IMR-90 (cell line): ENCODE data around the gene ABCA6. TPM values are rescaled to one million over a fixed set of nuclear protein-coding genes. Genes with fewer than 3 reads are reported as not detected.

ENCODE experiments used
- ATAC-seq: fragments of 200-7000 bp; cut with Tn5 transposase; 2 replicates; pipeline ENCODE4 v1.9.1; 2020; ENCODE audit warnings: low read depth, mild to moderate bottlenecking, moderate library complexity
- BruUV-seq: library from RNA; stranded (reverse); fragments of 400-500 nt; replicated peaks from 2 replicates; lab custom pipeline; 2021; lab: Mats Ljungman, UMichigan
- CTCF ChIA-PET: fragments of 300-600 bp; formaldehyde crosslinking; extraction: SDS; loops from one replicate; lab custom pipeline; 2021; ENCODE audit warnings: antibody characterized with exemption; lab: Yijun Ruan, JAX
- POLR2A ChIA-PET: fragments of 300-600 bp; sonication (Branson Sonifier 250); formaldehyde crosslinking; loops from one replicate; lab custom pipeline; 2022; ENCODE audit warnings: antibody characterized with exemption; ENCODE audit not compliant: unreplicated experiment; lab: Charles Lee
- DNase-seq: peaks from one replicate; pipeline ENCODE4 v3.0.0; 2013
- H2AFZ ChIP-seq: replicated peaks from 2 replicates; pipeline ENCODE3; 2013; ENCODE audit warnings: low read length, mild to moderate bottlenecking; ENCODE audit not compliant: poor library complexity
- H2AK5ac ChIP-seq: 2 replicates; pipeline ENCODE4 v1.6.1; 2013; ENCODE audit warnings: low read depth, low read length, inconsistent platforms
- H2AK9ac ChIP-seq: replicated peaks from 2 replicates; pipeline ENCODE3; 2013; ENCODE audit warnings: mild to moderate bottlenecking, low read depth, low read length, moderate library complexity; ENCODE audit not compliant: poor library complexity
- H2BK120ac ChIP-seq: 2 replicates; pipeline ENCODE4 v1.6.1; 2013; ENCODE audit warnings: low read depth, low read length, inconsistent platforms
- H2BK15ac ChIP-seq: 3 replicates; pipeline ENCODE4 v1.6.1; 2013; ENCODE audit warnings: low read depth, low read length, inconsistent platforms
- H2BK20ac ChIP-seq: 2 replicates; pipeline ENCODE4 v1.6.1; 2013; ENCODE audit warnings: low read depth, mild to moderate bottlenecking, inconsistent platforms, low read length, moderate library complexity
- H2BK5ac ChIP-seq: 2 replicates; pipeline ENCODE4 v1.6.1; 2013; ENCODE audit warnings: mild to moderate bottlenecking, low read depth, low read length, inconsistent platforms; ENCODE audit not compliant: poor library complexity, severe bottlenecking
- H3K14ac ChIP-seq: replicated peaks from 2 replicates; pipeline ENCODE4 v1.6.1; 2013; ENCODE audit warnings: low read depth, low read length, inconsistent platforms
- H3K18ac ChIP-seq: 2 replicates; pipeline ENCODE4 v1.6.1; 2013; ENCODE audit warnings: low read depth, low read length, control low read depth
- H3K23ac ChIP-seq: 2 replicates; pipeline ENCODE4 v1.6.1; 2013; ENCODE audit warnings: low read depth, low read length, inconsistent platforms
- H3K27ac ChIP-seq: 2 replicates; pipeline ENCODE4 v1.5.1; 2013; ENCODE audit warnings: mild to moderate bottlenecking, control low read depth, low read length; ENCODE audit not compliant: insufficient read depth
- H3K27me3 ChIP-seq: 2 replicates; pipeline ENCODE4 v1.6.1; 2013; ENCODE audit warnings: low read length; ENCODE audit not compliant: control insufficient read depth, insufficient read depth
- H3K36me3 ChIP-seq: 2 replicates; pipeline ENCODE4 v1.6.1; 2013; ENCODE audit warnings: low read length, mixed read lengths; ENCODE audit not compliant: control insufficient read depth, insufficient read depth
- H3K4ac ChIP-seq: 2 replicates; pipeline ENCODE4 v1.6.1; 2013; ENCODE audit warnings: low read depth, low read length, inconsistent platforms
- H3K4me1 ChIP-seq: 2 replicates; pipeline ENCODE4 v1.6.1; 2013; ENCODE audit warnings: low read length, mixed read lengths; ENCODE audit not compliant: control insufficient read depth, insufficient read depth
- H3K4me2 ChIP-seq: 2 replicates; pipeline ENCODE4 v1.6.1; 2013; ENCODE audit warnings: low read depth, mild to moderate bottlenecking, control low read depth, low read length, moderate library complexity
- H3K4me3 ChIP-seq: 2 replicates; pipeline ENCODE4 v1.5.1; 2013; ENCODE audit warnings: low read depth, mild to moderate bottlenecking, control low read depth, low read length, moderate library complexity; ENCODE audit not compliant: insufficient read depth
- H3K56ac ChIP-seq: 2 replicates; pipeline ENCODE4 v1.6.1; 2013; ENCODE audit warnings: low read length, inconsistent platforms; ENCODE audit not compliant: insufficient read depth; ENCODE audit errors: extremely low read depth
- H3K79me1 ChIP-seq, 2 experiments: 2 replicates each; pipeline ENCODE4 v1.6.1; 2013; ENCODE audit warnings: low read length in 2 of 2, inconsistent platforms in 1 of 2, low read depth in 1 of 2
- H3K9ac ChIP-seq: 2 replicates; pipeline ENCODE4 v1.6.1; 2013; ENCODE audit warnings: low read depth, low read length, control low read depth
- H3K9me1 ChIP-seq: 2 replicates; pipeline ENCODE4 v1.6.1; 2013; ENCODE audit warnings: low read length, inconsistent platforms; ENCODE audit not compliant: insufficient read depth
- H3K9me3 ChIP-seq: 2 replicates; pipeline ENCODE4 v1.6.1; 2013; ENCODE audit warnings: low read length; ENCODE audit not compliant: control insufficient read depth, insufficient read depth
- H4K20me1 ChIP-seq: 2 replicates; pipeline ENCODE4 v1.6.1; 2013; ENCODE audit warnings: low read length, inconsistent platforms; ENCODE audit not compliant: insufficient read depth
- H4K5ac ChIP-seq: 2 replicates; pipeline ENCODE4 v1.6.1; 2013; ENCODE audit warnings: mild to moderate bottlenecking, low read depth, low read length, control low read depth
- H4K8ac ChIP-seq, 2 experiments: 2 replicates each; pipeline ENCODE4 v1.6.1; 2013; ENCODE audit warnings: low read depth in 2 of 2, low read length in 2 of 2, control low read depth in 1 of 2, inconsistent platforms in 1 of 2
- H4K91ac ChIP-seq: 2 replicates; pipeline ENCODE4 v1.6.1; 2013; ENCODE audit warnings: low read depth, low read length, inconsistent platforms; ENCODE audit not compliant: insufficient read depth
- BHLHE40 ChIP-seq: fragments of 150-350 bp; IDR thresholded peaks from 2 replicates; pipeline ENCODE4 v1.6.1; 2016; ENCODE audit warnings: mild to moderate bottlenecking, low read depth, low read length
- CEBPB ChIP-seq: IDR thresholded peaks from 2 replicates; pipeline ENCODE4 v1.6.1; 2012; ENCODE audit warnings: low read depth, low read length, improper control_type of control experiment
- CHD1 ChIP-seq: IDR thresholded peaks from 2 replicates; pipeline ENCODE4 v1.6.1; 2012; ENCODE audit warnings: low read depth, low read length, improper control_type of control experiment
- ELK1 ChIP-seq: fragments of 150-350 bp; IDR thresholded peaks from 2 replicates; pipeline ENCODE4 v1.6.1; 2016; ENCODE audit warnings: low read depth, mild to moderate bottlenecking, low read length, moderate library complexity, borderline replicate concordance
- FOS ChIP-seq: fragments of 150-350 bp; IDR thresholded peaks from 2 replicates; pipeline ENCODE4 v1.6.1; 2016; ENCODE audit warnings: low read depth, low read length
- MAFK ChIP-seq: IDR thresholded peaks from 2 replicates; pipeline ENCODE4 v1.6.1; 2012; ENCODE audit warnings: low read depth, low read length, improper control_type of control experiment
- MAZ ChIP-seq: IDR thresholded peaks from 2 replicates; pipeline ENCODE4 v1.6.1; 2012; ENCODE audit warnings: low read depth, mild to moderate bottlenecking, low read length, improper control_type of control experiment, moderate library complexity, borderline replicate concordance
- MXI1 ChIP-seq: IDR thresholded peaks from 2 replicates; pipeline ENCODE4 v1.6.1; 2012; ENCODE audit warnings: low read depth, mild to moderate bottlenecking, low read length, moderate library complexity, borderline replicate concordance
- NFE2L2 ChIP-seq: fragments of 150-350 bp; IDR thresholded peaks from 2 replicates; pipeline ENCODE4 v1.6.1; 2016; ENCODE audit warnings: low read depth, mild to moderate bottlenecking, low read length
- POLR2A ChIP-seq: IDR thresholded peaks from 2 replicates; pipeline ENCODE4 v1.6.1; 2012; ENCODE audit warnings: mild to moderate bottlenecking, low read depth, low read length
- RAD21 ChIP-seq: IDR thresholded peaks from 2 replicates; pipeline ENCODE4 v1.6.1; 2012; ENCODE audit warnings: low read length, improper control_type of control experiment
- RCOR1 ChIP-seq: IDR thresholded peaks from 2 replicates; pipeline ENCODE4 v1.6.1; 2012; ENCODE audit warnings: mild to moderate bottlenecking, low read length, improper control_type of control experiment; ENCODE audit not compliant: insufficient replicate concordance
- RFX5 ChIP-seq: IDR thresholded peaks from 2 replicates; pipeline ENCODE4 v1.8.0; 2012; ENCODE audit warnings: low read depth, mild to moderate bottlenecking, low read length, moderate library complexity
- SMC3 ChIP-seq: fragments of 150-350 bp; IDR thresholded peaks from 2 replicates; pipeline ENCODE4 v1.6.1; 2016; ENCODE audit warnings: low read depth, mild to moderate bottlenecking, antibody characterized with exemption, low read length, moderate library complexity
- dilution Hi-C: fragments of 300-500 bp; cut with HindIII; formaldehyde crosslinking; loops from one replicate; pipeline ENCODE4 v1.14.3; 2018; ENCODE audit warnings: low sequenced_read_pairs; ENCODE audit not compliant: unreplicated experiment
- in situ Hi-C: fragments of 300-500 bp; cut with MboI; formaldehyde crosslinking; loops from 3 replicates; pipeline ENCODE4 v1.14.3; 2019; ENCODE audit warnings: low sequenced_read_pairs, inconsistent platforms, mixed read lengths
- intact Hi-C: fragments of 100-400 bp; cut with micrococcal nuclease; formaldehyde crosslinking; loops from 2 replicates; pipeline ENCODE4 v1.10.0; 2022
- polyA plus RNA-seq, 3 experiments: library from polyadenylated mRNA; depleted of rRNA; stranded (reverse); fragments of >200 nt; gene quantifications; 2 replicates each; pipeline ENCODE4 v1.2.3, GENCODE V29; 2012; ENCODE audit warnings: low replicate concordance in 1 of 3
- total RNA-seq: library from RNA; depleted of rRNA; stranded (reverse); fragments of >200 nt; gene quantifications from 2 replicates; pipeline ENCODE4 v1.2.3, GENCODE V29; 2012
- TF ChIP-seq, protein P1 (sequence below): fragments of 150-350 bp; IDR thresholded peaks from 2 replicates; pipeline ENCODE4 v1.6.1; 2017; ENCODE audit warnings: mild to moderate bottlenecking, antibody characterized with exemption, low read length, low read depth
- TF ChIP-seq, protein P2 (sequence below): conservative IDR thresholded peaks from 2 replicates; pipeline ENCODE4 v1.5.1; 2012; ENCODE audit warnings: mild to moderate bottlenecking, low read depth, low read length, improper control_type of control experiment

Gene ABCA6
- total and polyA plus RNA-seq, 2 of the 4 experiments (the other 2 are of a cell fraction) = under 0.01 TPM; not detected in 1

- Histone ChIP-seq H3K18ac (no peak overlapping the region), H3K23ac (no peak overlapping the region), H3K4me1 (no peaks in the 10 kb centered on the region), H3K4me2 (no peak overlapping the region), H4K5ac (no peak overlapping the region), H2AK9ac (no peak overlapping the region), H2BK20ac (no peak overlapping the region), H2AFZ (no peak overlapping the region), H3K27me3 (no peaks in the 10 kb centered on the region), H3K9me1 (no peaks in the 10 kb centered on the region), H4K20me1 (no peaks in the 10 kb centered on the region), H3K9ac (no peak overlapping the region), H3K4me3 (no peak overlapping the region), H3K4ac (no peak overlapping the region), H2BK5ac (no peak overlapping the region), H3K27ac (no peak overlapping the region), H3K9me3 (no peaks in the 10 kb centered on the region), H2AK5ac (no peak overlapping the region), H4K91ac (no peak overlapping the region), H2BK15ac (no peak overlapping the region), H3K79me1 (no peaks in the 10 kb centered on the region), H3K36me3 (no peaks in the 10 kb centered on the region), H2BK120ac (no peak overlapping the region), H3K56ac (no peak overlapping the region), H4K8ac (no peak overlapping the region), H3K14ac (no peak overlapping the region)
- no TSS peak for BruUV-seq
- intact Hi-C loops (no loop called here), dilution Hi-C loops (no loop called here), in situ Hi-C loops (no loop called here)
- CTCF ChIA-PET = no interaction called here
- no peak for DNase-seq
- POLR2A ChIA-PET = no interaction called here
- TF ChIP-seq CEBPB = no peak
- TF ChIP-seq CHD1 = no peak
- no peak for TF ChIP-seq ELK1
- TF ChIP-seq, protein P1, sequence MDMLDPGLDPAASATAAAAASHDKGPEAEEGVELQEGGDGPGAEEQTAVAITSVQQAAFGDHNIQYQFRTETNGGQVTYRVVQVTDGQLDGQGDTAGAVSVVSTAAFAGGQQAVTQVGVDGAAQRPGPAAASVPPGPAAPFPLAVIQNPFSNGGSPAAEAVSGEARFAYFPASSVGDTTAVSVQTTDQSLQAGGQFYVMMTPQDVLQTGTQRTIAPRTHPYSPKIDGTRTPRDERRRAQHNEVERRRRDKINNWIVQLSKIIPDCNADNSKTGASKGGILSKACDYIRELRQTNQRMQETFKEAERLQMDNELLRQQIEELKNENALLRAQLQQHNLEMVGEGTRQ = no peak
- no peak for TF ChIP-seq SMC3
- no peak for TF ChIP-seq NFE2L2
- no peak for TF ChIP-seq RAD21
- TF ChIP-seq RCOR1 = no peak
- no peak for TF ChIP-seq MAZ
- TF ChIP-seq MXI1 = no peak
- TF ChIP-seq, protein P2, sequence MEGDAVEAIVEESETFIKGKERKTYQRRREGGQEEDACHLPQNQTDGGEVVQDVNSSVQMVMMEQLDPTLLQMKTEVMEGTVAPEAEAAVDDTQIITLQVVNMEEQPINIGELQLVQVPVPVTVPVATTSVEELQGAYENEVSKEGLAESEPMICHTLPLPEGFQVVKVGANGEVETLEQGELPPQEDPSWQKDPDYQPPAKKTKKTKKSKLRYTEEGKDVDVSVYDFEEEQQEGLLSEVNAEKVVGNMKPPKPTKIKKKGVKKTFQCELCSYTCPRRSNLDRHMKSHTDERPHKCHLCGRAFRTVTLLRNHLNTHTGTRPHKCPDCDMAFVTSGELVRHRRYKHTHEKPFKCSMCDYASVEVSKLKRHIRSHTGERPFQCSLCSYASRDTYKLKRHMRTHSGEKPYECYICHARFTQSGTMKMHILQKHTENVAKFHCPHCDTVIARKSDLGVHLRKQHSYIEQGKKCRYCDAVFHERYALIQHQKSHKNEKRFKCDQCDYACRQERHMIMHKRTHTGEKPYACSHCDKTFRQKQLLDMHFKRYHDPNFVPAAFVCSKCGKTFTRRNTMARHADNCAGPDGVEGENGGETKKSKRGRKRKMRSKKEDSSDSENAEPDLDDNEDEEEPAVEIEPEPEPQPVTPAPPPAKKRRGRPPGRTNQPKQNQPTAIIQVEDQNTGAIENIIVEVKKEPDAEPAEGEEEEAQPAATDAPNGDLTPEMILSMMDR = no peak
- no peak for TF ChIP-seq MAFK
- TF ChIP-seq FOS = no peak
- TF ChIP-seq BHLHE40 = no peak
- TF ChIP-seq RFX5 = no peak
- no peak for TF ChIP-seq POLR2A
- no peak for ATAC-seq
Observed at GRCh38 chr17:69164206-69164605, 22.5 kb upstream of the ABCA6 start.
